ENCODE data around the gene RHOC.
A peak's percentile ranks its signal among the peaks of the same experiment; 100 is the strongest.

RHOC gene

GRCh38 chr1:112701227-112702066, 5.5 kb downstream of the RHOC start:
- no peak for DNase-seq

- peak; percentile 54 for DNase-seq
These were observed 6.4 kb downstream of the RHOC start for GRCh38 chr1:112700290-112701226.

GRCh38 chr1:112699425-112700144, 7.3 kb downstream of the RHOC start:
- DNase-seq: no peak

GRCh38 chr1:112698366-112699310, 8.3 kb downstream of the RHOC start:
- DNase-seq: no peak

- no peak for DNase-seq
These were observed 9.1 kb downstream of the RHOC start for GRCh38 chr1:112697781-112698201.

GRCh38 chr1:112696578-112697314, 10.2 kb downstream of the RHOC start:
- DNase-seq: no peak

GRCh38 chr1:112695276-112695675, 11.7 kb downstream of the RHOC start:
- no peak for DNase-seq

GRCh38 chr1:112694363-112694929, 12.5 kb downstream of the RHOC start:
- no peak for DNase-seq

- DNase-seq: no peak
These were observed 13.1 kb downstream of the RHOC start for GRCh38 chr1:112693821-112694220.

GRCh38 chr1:112692681-112693080, 14.2 kb downstream of the RHOC start:
- DNase-seq: no peak

- DNase-seq: no peak
These were observed 17.1 kb downstream of the RHOC start for GRCh38 chr1:112689842-112690237.

GRCh38 chr1:112689196-112689841, 17.6 kb downstream of the RHOC start:
- DNase-seq: no peak

- no peak for DNase-seq
These were observed 18.1 kb downstream of the RHOC start for GRCh38 chr1:112688781-112689193.

- DNase-seq: no peak
These were observed 19.0 kb downstream of the RHOC start for GRCh38 chr1:112687785-112688496.

- DNase-seq: no peak
These were observed 19.6 kb downstream of the RHOC start for GRCh38 chr1:112687361-112687760.

- DNase-seq: no peak
These were observed 20.1 kb downstream of the RHOC start for GRCh38 chr1:112686835-112687234.

- DNase-seq: no peak
These were observed 20.5 kb downstream of the RHOC start for GRCh38 chr1:112686417-112686816.

- no peak for DNase-seq
These were observed 21.0 kb downstream of the RHOC start for GRCh38 chr1:112685913-112686312.

GRCh38 chr1:112678605-112679004, 28.3 kb downstream of the RHOC start:
- DNase-seq: no peak

GRCh38 chr1:112677501-112677900, 29.4 kb downstream of the RHOC start:
- no peak for DNase-seq
